Kidney tubule cell (primary cell): Measurements from ENCODE around the gene APOL1.
A peak's percentile ranks its signal among the peaks of the same experiment; 100 is the strongest.
"Not testable (repeated sequence)": the region's sequence is repeated elsewhere in the genome, so short reads cannot be mapped to it uniquely, and the experiment has no call there.

Source experiments
- DNase-seq: peaks from one replicate; pipeline ENCODE4 v3.0.0-alpha.2; 2018; ENCODE audit warnings: low spot score

Gene APOL1

GRCh38 chr22:36225333-36225922 lies 27.5 kb upstream of the APOL1 start:
- no peak for DNase-seq

- DNase-seq: no peak
Observed at GRCh38 chr22:36226189-36226588, 26.7 kb upstream of the APOL1 start.

GRCh38 chr22:36227396-36227795 lies 25.5 kb upstream of the APOL1 start:
- no peak for DNase-seq

GRCh38 chr22:36227806-36228205 lies 25.1 kb upstream of the APOL1 start:
- DNase-seq: no peak

- not testable (repeated sequence) for DNase-seq
Observed at GRCh38 chr22:36228369-36228768, 24.6 kb upstream of the APOL1 start.

GRCh38 chr22:36228944-36229343 lies 24.0 kb upstream of the APOL1 start:
- DNase-seq: no peak

GRCh38 chr22:36229649-36230048 lies 23.3 kb upstream of the APOL1 start:
- DNase-seq: not testable (repeated sequence)

GRCh38 chr22:36231051-36231450 lies 21.9 kb upstream of the APOL1 start:
- DNase-seq: not testable (repeated sequence)

- no peak for DNase-seq
Observed at GRCh38 chr22:36232715-36233401, 20.1 kb upstream of the APOL1 start.

GRCh38 chr22:36233796-36234195 lies 19.1 kb upstream of the APOL1 start:
- no peak for DNase-seq

- no peak for DNase-seq
Observed at GRCh38 chr22:36234213-36234612, 18.7 kb upstream of the APOL1 start.

GRCh38 chr22:36234919-36235318 lies 18.0 kb upstream of the APOL1 start:
- no peak for DNase-seq

- DNase-seq: no peak
Observed at GRCh38 chr22:36235585-36235984, 17.3 kb upstream of the APOL1 start.

- no peak for DNase-seq
Observed at GRCh38 chr22:36236388-36237319, 16.3 kb upstream of the APOL1 start.

- peak; percentile 38 for DNase-seq
Observed at GRCh38 chr22:36237462-36238372, 15.2 kb upstream of the APOL1 start.

- no peak for DNase-seq
Observed at GRCh38 chr22:36238373-36239149, 14.4 kb upstream of the APOL1 start.

GRCh38 chr22:36239150-36239400 lies 13.9 kb upstream of the APOL1 start:
- no peak for DNase-seq

- peak; percentile 95 for DNase-seq
Observed at GRCh38 chr22:36239401-36240171, 13.3 kb upstream of the APOL1 start, which contains the start of gene APOL2. APOL2 (minus strand) TSS chr22:36239527; CDS start chr22:36233162, 6,365 bp downstream.

GRCh38 chr22:36243986-36244385 lies 8.9 kb upstream of the APOL1 start:
- DNase-seq: no peak
